GM12874 (cell line): ENCODE measurements around the gene RAPSN.

Source experiments
- TF ChIP-seq, protein P1 (sequence below): IDR thresholded peaks from 2 replicates; pipeline ENCODE4 v1.5.1; 2011; ENCODE audit warnings: low read depth, mild to moderate bottlenecking, control low read depth, low read length, moderate library complexity; ENCODE audit not compliant: insufficient read depth

RAPSN gene

GRCh38 chr11:47488111-47488510 lies 39.2 kb upstream of the RAPSN start:
- TF ChIP-seq, protein P1, sequence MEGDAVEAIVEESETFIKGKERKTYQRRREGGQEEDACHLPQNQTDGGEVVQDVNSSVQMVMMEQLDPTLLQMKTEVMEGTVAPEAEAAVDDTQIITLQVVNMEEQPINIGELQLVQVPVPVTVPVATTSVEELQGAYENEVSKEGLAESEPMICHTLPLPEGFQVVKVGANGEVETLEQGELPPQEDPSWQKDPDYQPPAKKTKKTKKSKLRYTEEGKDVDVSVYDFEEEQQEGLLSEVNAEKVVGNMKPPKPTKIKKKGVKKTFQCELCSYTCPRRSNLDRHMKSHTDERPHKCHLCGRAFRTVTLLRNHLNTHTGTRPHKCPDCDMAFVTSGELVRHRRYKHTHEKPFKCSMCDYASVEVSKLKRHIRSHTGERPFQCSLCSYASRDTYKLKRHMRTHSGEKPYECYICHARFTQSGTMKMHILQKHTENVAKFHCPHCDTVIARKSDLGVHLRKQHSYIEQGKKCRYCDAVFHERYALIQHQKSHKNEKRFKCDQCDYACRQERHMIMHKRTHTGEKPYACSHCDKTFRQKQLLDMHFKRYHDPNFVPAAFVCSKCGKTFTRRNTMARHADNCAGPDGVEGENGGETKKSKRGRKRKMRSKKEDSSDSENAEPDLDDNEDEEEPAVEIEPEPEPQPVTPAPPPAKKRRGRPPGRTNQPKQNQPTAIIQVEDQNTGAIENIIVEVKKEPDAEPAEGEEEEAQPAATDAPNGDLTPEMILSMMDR: no peak

DNA sequence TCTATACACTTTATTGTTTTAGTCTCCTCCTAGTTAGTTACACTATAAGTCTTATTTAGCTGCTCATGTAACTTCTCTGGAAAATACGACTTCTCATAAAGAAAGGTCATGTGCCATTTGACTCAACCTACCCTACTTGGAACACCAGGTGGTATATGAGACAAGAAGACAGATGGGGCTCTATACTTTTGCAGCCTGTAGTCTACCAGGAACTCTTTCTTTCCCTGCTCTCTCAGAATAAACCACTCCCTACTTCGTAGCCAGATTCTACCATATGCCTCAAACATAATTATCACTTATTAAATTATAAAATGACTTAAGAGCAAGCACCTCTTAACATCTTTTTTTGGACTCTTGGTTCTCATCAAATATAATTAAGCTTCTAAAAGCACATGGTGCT lies 38.5 kb upstream of the RAPSN start:
- TF ChIP-seq, protein P1: no peak

- TF ChIP-seq, protein P1: no peak
These were observed 36.2 kb upstream of the RAPSN start for GRCh38 chr11:47485107-47485506.

- TF ChIP-seq, protein P1: no peak
These were observed 34.5 kb upstream of the RAPSN start for GRCh38 chr11:47483457-47483856.

DNA sequence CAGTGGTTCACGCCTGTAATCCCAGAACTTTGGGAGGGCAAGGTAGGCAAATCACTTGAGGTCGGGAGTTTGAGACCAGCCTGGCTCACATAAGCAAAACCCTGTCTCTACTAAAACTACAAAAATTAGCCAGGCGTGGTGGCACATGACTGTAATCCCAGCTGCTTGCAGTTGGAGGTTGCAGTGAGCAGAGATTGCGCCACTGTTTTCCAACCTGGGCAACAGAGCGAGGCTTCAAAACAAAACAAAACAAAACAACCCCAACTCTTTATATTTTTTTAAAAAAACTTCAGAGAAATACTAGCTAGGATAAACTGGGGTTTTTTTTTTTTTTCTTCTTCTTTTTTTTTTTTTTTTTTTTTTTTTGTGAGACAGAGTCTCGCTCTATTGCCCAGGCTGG lies 31.8 kb upstream of the RAPSN start:
- TF ChIP-seq, protein P1: no peak

- TF ChIP-seq, protein P1: no peak
These were observed 29.9 kb upstream of the RAPSN start for GRCh38 chr11:47478651-47479329.

DNA sequence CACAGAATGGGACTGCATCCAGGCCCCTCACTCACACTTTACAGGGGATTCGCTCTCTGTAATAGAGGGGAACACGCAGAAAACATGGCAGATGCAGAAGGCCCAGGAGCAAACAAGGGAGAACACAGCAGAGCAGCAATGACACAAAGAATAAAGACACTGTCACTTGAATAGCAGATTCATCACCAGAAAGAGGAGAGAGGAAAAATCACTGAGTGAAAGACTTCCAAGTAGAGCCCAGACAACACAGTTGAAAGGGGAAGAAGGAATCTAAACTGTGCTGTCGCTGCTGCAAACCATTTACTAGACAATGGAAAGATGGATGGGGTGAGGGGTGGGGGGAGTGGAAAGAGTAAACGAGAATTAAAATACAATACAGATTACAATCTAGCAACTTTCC lies 28.8 kb upstream of the RAPSN start:
- TF ChIP-seq, protein P1: no peak
